SJSA1 (cell line): ENCODE data around the gene CLEC4C. TPM values are rescaled to one million over a fixed set of nuclear protein-coding genes. Genes with fewer than 3 reads are reported as not detected.
"Not testable (repeated sequence)": the region's sequence is repeated elsewhere in the genome, so short reads cannot be mapped to it uniquely, and the experiment has no call there.

Source experiments
- DNase-seq, 2 experiments: peaks; one replicate each; pipeline ENCODE4 v3.0.0-alpha.2; 2015 to 2020; ENCODE audit warnings: low spot score in 2 of 2, low read depth in 1 of 2
- H3K27ac ChIP-seq: fragments of 250-450 bp; sonication (Bioruptor Pico); 2 replicates; pipeline ENCODE4 v1.5.1; 2020; ENCODE audit warnings: mild to moderate bottlenecking, moderate library complexity
- H3K27me3 ChIP-seq: fragments of 250-450 bp; sonication (Bioruptor Pico); replicated peaks from 2 replicates; pipeline ENCODE4 v1.5.1; 2020; ENCODE audit warnings: mild to moderate bottlenecking, moderate library complexity
- H3K36me3 ChIP-seq: fragments of 250-450 bp; sonication (Bioruptor Pico); 2 replicates; pipeline ENCODE4 v1.5.1; 2020; ENCODE audit warnings: mild to moderate bottlenecking
- H3K4me1 ChIP-seq: fragments of 250-450 bp; sonication (Bioruptor Pico); replicated peaks from 2 replicates; pipeline ENCODE4 v1.6.1; 2021; ENCODE audit warnings: mild to moderate bottlenecking
- H3K4me3 ChIP-seq: fragments of 250-450 bp; sonication (Bioruptor Pico); 2 replicates; pipeline ENCODE4 v1.5.1; 2020; ENCODE audit warnings: mild to moderate bottlenecking
- H3K9me3 ChIP-seq: fragments of 250-450 bp; sonication (Bioruptor Pico); replicated peaks from 2 replicates; pipeline ENCODE4 v1.5.1; 2020; ENCODE audit warnings: mild to moderate bottlenecking
- total RNA-seq: library from RNA; depleted of rRNA; stranded (reverse); fragments of >200 nt; shearing (Covaris generic); gene quantifications from 2 replicates; pipeline ENCODE4 v1.2.3, GENCODE V29; 2014

The CLEC4C gene
- total RNA-seq, 1 experiment from 2014 or later = not detected

- H3K9me3 ChIP-seq = no peaks in the 10 kb centered on the region
- H3K4me3 ChIP-seq = no peak overlapping the region
- no peak overlapping the region for H3K27ac ChIP-seq
- DNase-seq = no peak
- H3K27me3 ChIP-seq = no peaks in the 10 kb centered on the region
- no peaks in the 10 kb centered on the region for H3K36me3 ChIP-seq
- no peaks in the 10 kb centered on the region for H3K4me1 ChIP-seq
Measured at GRCh38 chr12:7751394-7751793, 4.2 kb upstream of the CLEC4C start.

- Histone ChIP-seq H3K27me3 (no peaks in the 10 kb centered on the region), H3K4me1 (no peaks in the 10 kb centered on the region), H3K4me3 (no peak overlapping the region), H3K36me3 (no peaks in the 10 kb centered on the region), H3K27ac (no peak overlapping the region), H3K9me3 (no peaks in the 10 kb centered on the region)
- no peak for DNase-seq
Measured at GRCh38 chr12:7750350-7750749, 3.2 kb upstream of the CLEC4C start.

GRCh38 chr12:7749442-7749841 lies 2.3 kb upstream of the CLEC4C start:
- no peaks in the 10 kb centered on the region for H3K9me3 ChIP-seq
- no peaks in the 10 kb centered on the region for H3K36me3 ChIP-seq
- H3K27ac ChIP-seq = no peak overlapping the region
- no peaks in the 10 kb centered on the region for H3K27me3 ChIP-seq
- DNase-seq = no peak
- H3K4me1 ChIP-seq = no peaks in the 10 kb centered on the region
- no peak overlapping the region for H3K4me3 ChIP-seq

GRCh38 chr12:7748852-7749251 lies 1.7 kb upstream of the CLEC4C start:
- no peak overlapping the region for H3K4me3 ChIP-seq
- no peaks in the 10 kb centered on the region for H3K4me1 ChIP-seq
- H3K9me3 ChIP-seq = no peaks in the 10 kb centered on the region
- DNase-seq = no peak
- H3K27ac ChIP-seq = no peak overlapping the region
- no peaks in the 10 kb centered on the region for H3K36me3 ChIP-seq
- no peaks in the 10 kb centered on the region for H3K27me3 ChIP-seq

GRCh38 chr12:7732993-7733392 lies 14.2 kb downstream of the CLEC4C start:
- Histone ChIP-seq H3K27me3 (no peaks in the 10 kb centered on the region), H3K4me1 (no peaks in the 10 kb centered on the region), H3K27ac (no peak overlapping the region), H3K36me3 (no peaks in the 10 kb centered on the region), H3K4me3 (no peak overlapping the region), H3K9me3 (peaks cover 4% of the 10 kb centered on the region; the same call in 1 of the 2 replicates)
- no peak for DNase-seq

- H3K4me1 ChIP-seq = no peaks in the 10 kb centered on the region
- no peak overlapping the region for H3K27ac ChIP-seq
- H3K36me3 ChIP-seq = no peaks in the 10 kb centered on the region
- H3K9me3 ChIP-seq = 0 out of 2 replicates have a peak, but pooled peaks cover 7% of the 10 kb centered on the region
- H3K4me3 ChIP-seq = no peak overlapping the region
- no peak for DNase-seq
- no peaks in the 10 kb centered on the region for H3K27me3 ChIP-seq
Measured at GRCh38 chr12:7731486-7731885, 15.7 kb downstream of the CLEC4C start.

- H3K36me3 ChIP-seq, H3K27me3 ChIP-seq, H3K27ac ChIP-seq, H3K4me3 ChIP-seq, H3K4me1 ChIP-seq, H3K9me3 ChIP-seq, DNase-seq: not testable (repeated sequence)
Measured at GRCh38 chr12:7730984-7731383, 16.2 kb downstream of the CLEC4C start.

- DNase-seq = no peak
- H3K4me3 ChIP-seq = no peak overlapping the region
- no peak overlapping the region for H3K27ac ChIP-seq
- 0 out of 2 replicates have a peak, but pooled peaks cover 7% of the 10 kb centered on the region for H3K9me3 ChIP-seq
- no peaks in the 10 kb centered on the region for H3K27me3 ChIP-seq
- H3K36me3 ChIP-seq = no peaks in the 10 kb centered on the region
- H3K4me1 ChIP-seq = no peaks in the 10 kb centered on the region
Measured at GRCh38 chr12:7729746-7730145, 17.4 kb downstream of the CLEC4C start.

- no peaks in the 10 kb centered on the region for H3K4me1 ChIP-seq
- no peak overlapping the region for H3K27ac ChIP-seq
- no peak for DNase-seq
Measured at GRCh38 chr12:7723926-7724325, 23.2 kb downstream of the CLEC4C start.

GRCh38 chr12:7719946-7720730 lies 27.0 kb downstream of the CLEC4C start:
- no peaks in the 10 kb centered on the region for H3K4me1 ChIP-seq
- H3K36me3 ChIP-seq = no peaks in the 10 kb centered on the region
- no peak for DNase-seq
- no peak overlapping the region for H3K27ac ChIP-seq
- H3K27me3 ChIP-seq = no peaks in the 10 kb centered on the region
- H3K9me3 ChIP-seq = no peaks in the 10 kb centered on the region
- no peak overlapping the region for H3K4me3 ChIP-seq

More at GRCh38 chr12:7723926-7724325, 23.2 kb downstream of the CLEC4C start:
- no peaks in the 10 kb centered on the region for H3K36me3 ChIP-seq
- H3K27me3 ChIP-seq = no peaks in the 10 kb centered on the region
- H3K9me3 ChIP-seq = 0 out of 2 replicates have a peak, but pooled peaks cover 7% of the 10 kb centered on the region
- H3K4me3 ChIP-seq = no peak overlapping the region

GRCh38 chr12:7716381-7716780 lies 30.8 kb downstream of the CLEC4C start:
- no peaks in the 10 kb centered on the region for H3K9me3 ChIP-seq
- no peak overlapping the region for H3K27ac ChIP-seq
- H3K36me3 ChIP-seq = no peaks in the 10 kb centered on the region
- no peaks in the 10 kb centered on the region for H3K4me1 ChIP-seq
- no peak for DNase-seq
- H3K27me3 ChIP-seq = no peaks in the 10 kb centered on the region
- H3K4me3 ChIP-seq = no peak overlapping the region

- Histone ChIP-seq H3K36me3 (no peaks in the 10 kb centered on the region), H3K4me3 (no peak overlapping the region), H3K27ac (no peak overlapping the region), H3K4me1 (no peaks in the 10 kb centered on the region), H3K27me3 (no peaks in the 10 kb centered on the region), H3K9me3 (no peaks in the 10 kb centered on the region)
- no peak for DNase-seq
Measured at GRCh38 chr12:7712841-7713442, 34.2 kb downstream of the CLEC4C start.

- Histone ChIP-seq H3K27me3 (no peaks in the 10 kb centered on the region), H3K36me3 (no peaks in the 10 kb centered on the region), H3K4me1 (no peaks in the 10 kb centered on the region), H3K27ac (no peak within 1 kb of the TSS), H3K4me3 (no peak within 1 kb of the TSS), H3K9me3 (no peaks in the 10 kb centered on the region)
- no peak for DNase-seq
Measured at GRCh38 chr12:7711133-7711532, 36.0 kb downstream of the CLEC4C start, which contains the start of gene DPPA3. Gene DPPA3, plus strand, starts transcription at chr12:7711433. Its CDS starts 138 bp downstream, at chr12:7711571.

- Histone ChIP-seq H3K36me3 (no peaks in the 10 kb centered on the region), H3K4me1 (no peaks in the 10 kb centered on the region), H3K27me3 (no peaks in the 10 kb centered on the region), H3K27ac (no peak overlapping the region), H3K4me3 (no peak overlapping the region), H3K9me3 (no peaks in the 10 kb centered on the region)
- DNase-seq = no peak
Measured at GRCh38 chr12:7709969-7710675, 37.1 kb downstream of the CLEC4C start.
